NCI-H1694 (cell line): ENCODE measurements around the gene NAA80.
"Not testable (repeated sequence)": the region's sequence is repeated elsewhere in the genome, so short reads cannot be mapped to it uniquely, and the experiment has no call there.

Source experiments
- DNase-seq: peaks from one replicate; lab custom pipeline; 2025; lab: John Stamatoyannopoulos, UW

NAA80 gene

GRCh38 chr3:50290161-50290641 lies 9.0 kb downstream of the NAA80 start:
- DNase-seq: no peak

DNA sequence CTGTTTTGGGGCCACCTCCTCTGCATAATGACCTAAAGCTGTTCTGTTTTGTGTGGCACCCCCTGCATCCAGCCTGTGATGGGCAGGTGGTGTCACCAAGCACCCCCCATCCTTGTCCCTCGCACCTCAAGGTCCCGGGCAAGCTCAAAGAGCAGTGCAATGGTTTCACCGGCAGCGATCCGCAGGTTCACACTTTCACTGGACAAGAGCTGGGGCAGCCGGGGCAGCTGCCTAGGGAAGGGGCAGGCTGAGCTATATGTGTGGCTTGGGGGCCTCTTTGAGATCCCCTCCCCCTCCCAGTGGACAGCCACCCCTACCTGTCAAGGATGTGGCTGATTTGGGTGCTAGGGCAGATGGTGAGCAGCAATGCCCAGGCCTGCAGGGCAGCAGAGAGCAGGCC lies 10.1 kb downstream of the NAA80 start:
- DNase-seq: no peak

GRCh38 chr3:50288387-50289007 lies 10.7 kb downstream of the NAA80 start:
- no peak for DNase-seq

- no peak for DNase-seq
Measured at GRCh38 chr3:50287262-50287661, 11.9 kb downstream of the NAA80 start.

- DNase-seq: no peak
Measured at GRCh38 chr3:50286322-50287227, 12.6 kb downstream of the NAA80 start.

DNA sequence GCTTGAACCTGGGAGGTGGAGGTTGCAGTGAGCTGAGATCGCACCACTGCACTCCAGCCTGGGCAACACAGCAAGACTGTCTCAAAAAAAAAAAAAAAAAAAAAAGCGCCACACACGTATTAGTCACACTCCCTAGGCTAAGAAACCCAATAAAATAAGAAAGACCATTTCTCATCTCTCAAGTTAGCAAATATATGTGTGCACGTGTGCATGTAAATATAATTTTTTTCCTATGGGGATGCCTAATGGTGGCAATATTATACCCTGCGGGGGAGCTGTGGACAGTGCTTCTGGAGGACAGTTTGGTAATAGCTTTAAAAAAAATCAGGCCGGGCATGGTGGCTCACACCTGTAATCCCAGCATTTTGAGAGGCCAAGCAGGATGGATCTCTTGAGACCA lies 15.1 kb downstream of the NAA80 start:
- not testable (repeated sequence) for DNase-seq

DNA sequence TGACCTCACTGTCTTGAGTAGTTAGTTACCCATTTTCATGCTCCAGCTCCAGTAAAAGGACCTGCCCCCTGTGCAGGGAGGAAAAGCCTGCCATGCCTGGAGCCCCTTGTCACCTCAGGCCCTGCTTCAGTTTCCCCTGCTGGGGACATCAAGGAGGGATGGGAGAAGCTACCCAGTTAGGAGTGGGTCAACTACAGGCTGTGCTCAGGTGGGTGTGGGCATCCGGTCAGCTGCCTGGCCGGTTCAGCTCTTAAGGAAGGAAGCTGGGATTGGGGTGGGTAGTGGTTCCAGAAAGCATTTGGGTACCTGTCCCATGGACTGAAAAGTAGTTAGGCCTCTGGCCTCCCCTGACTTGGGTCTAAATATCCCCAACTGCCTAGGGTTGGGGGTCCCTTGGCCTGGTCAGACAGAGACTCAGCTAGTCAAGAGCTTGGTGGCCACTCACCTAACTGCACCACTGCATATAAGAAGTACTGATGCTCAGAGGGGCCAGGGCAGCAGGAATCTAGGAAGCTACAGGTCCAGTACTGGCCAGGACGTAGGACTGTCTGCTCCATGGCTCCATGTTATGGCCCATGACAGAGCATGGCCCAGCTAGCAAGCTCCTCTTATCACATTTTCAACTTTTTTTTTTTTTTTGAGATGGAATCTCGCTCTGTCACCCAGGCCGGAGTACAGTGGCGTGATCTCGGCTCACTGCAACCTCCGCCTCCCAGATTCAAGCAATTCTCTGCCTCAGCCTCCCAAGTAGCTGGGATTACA lies 19.8 kb downstream of the NAA80 start:
- no peak for DNase-seq

DNA sequence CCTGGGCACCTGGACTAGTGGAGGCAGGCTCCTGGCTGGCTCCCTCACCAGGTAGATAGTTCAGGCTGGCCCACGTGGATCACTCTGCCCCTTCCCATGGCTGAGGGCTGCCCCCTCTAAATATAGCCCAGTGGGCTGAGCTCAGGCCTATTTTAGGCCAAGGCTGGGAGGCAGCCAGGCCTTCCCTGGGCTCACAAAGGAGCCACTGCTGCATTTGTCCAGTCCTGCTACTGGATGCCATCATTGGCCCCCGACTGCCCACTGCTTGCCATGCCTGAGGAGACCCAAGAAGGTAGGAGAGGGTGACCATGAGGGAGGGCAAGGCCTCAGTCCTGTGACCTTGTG lies 20.4 kb downstream of the NAA80 start, which contains the start of gene LSMEM2:
Gene LSMEM2, plus strand, starts transcription at position 208 of the 345 bp plus-strand sequence. Its CDS starts 27 bp downstream, at position 235.
- no peak for DNase-seq

DNA sequence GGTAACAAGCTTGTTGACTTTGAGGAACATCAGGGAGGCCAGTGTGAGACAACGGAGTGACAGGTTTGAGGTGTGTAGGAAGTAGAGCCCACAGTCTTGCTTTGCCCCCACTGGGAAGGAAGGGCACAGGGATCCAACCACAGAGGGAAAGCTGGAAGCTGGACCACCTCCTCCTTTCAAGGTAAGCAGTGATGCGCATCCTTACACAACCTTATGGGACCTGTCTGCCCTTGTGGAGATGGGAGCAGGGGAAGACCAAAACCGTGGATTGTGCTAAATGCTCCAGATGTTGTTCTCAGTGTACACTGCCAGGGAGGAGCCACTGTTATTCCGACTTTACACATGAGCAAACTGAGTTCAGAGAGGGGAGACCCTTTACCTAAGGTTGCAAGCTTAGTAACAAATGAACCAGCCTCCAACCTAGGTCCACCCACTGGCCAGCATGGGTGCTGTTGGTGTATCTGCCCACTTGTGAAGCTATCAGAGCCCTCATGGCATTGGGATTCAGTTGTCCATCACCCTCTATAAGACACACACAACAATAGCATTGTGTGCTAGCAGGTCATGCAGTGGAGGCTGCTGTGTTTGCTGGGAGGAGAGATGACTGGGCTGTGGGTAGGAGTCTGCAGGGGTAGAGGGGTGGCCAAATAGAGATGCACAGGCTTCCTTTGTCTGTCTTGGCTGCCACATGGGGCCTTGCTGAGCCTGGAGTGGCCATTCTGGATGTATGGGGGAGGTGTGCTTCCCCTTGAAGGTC lies 20.9 kb downstream of the NAA80 start:
- no peak for DNase-seq

- DNase-seq: no peak
Measured at GRCh38 chr3:50276762-50277101, 22.5 kb downstream of the NAA80 start.

DNA sequence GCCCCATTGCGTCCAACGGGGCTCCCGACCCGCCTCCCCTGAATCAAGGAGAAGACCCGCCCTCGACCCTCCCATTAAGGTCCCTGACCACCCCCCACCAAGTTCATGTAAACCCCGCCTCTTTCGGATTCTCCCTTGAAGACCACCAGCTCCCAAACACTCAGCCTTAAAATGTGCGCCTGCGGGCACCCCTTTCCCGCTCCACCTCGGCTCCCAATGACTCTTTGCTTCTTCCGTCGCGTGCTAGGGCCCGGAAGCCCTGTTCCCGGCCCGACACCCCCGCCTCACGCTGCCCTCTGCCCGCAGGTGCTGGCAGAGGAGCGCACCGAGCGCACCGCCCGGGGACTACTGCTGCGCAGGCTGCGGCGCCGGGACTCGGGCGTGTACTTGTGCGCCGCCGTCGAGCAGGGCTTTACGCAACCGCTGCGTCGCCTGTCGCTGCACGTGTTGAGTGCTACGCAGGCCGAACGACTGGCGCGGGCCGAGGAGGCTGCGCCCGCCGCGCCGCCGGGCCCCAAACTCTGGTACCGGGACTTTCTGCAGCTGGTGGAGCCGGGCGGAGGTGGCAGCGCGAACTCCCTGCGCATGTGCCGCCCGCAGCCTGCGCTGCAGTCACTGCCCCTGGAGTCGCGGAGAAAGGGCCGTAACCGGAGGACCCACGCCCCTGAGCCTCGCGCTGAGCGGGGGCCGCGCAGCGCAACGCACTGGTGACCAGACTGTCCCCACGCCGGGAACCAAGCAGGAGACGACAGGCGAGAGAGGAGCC lies 23.0 kb downstream of the NAA80 start:
- DNase-seq: no peak

GRCh38 chr3:50275141-50275995 lies 23.8 kb downstream of the NAA80 start:
- no peak for DNase-seq

- peak; percentile 10 for DNase-seq
Measured at GRCh38 chr3:50274371-50275104, 24.7 kb downstream of the NAA80 start.

GRCh38 chr3:50273689-50274065 lies 25.5 kb downstream of the NAA80 start:
- no peak for DNase-seq

- no peak for DNase-seq
Measured at GRCh38 chr3:50272911-50273688, 26.1 kb downstream of the NAA80 start.

GRCh38 chr3:50272538-50272910 lies 26.7 kb downstream of the NAA80 start:
- not testable (repeated sequence) for DNase-seq

DNA sequence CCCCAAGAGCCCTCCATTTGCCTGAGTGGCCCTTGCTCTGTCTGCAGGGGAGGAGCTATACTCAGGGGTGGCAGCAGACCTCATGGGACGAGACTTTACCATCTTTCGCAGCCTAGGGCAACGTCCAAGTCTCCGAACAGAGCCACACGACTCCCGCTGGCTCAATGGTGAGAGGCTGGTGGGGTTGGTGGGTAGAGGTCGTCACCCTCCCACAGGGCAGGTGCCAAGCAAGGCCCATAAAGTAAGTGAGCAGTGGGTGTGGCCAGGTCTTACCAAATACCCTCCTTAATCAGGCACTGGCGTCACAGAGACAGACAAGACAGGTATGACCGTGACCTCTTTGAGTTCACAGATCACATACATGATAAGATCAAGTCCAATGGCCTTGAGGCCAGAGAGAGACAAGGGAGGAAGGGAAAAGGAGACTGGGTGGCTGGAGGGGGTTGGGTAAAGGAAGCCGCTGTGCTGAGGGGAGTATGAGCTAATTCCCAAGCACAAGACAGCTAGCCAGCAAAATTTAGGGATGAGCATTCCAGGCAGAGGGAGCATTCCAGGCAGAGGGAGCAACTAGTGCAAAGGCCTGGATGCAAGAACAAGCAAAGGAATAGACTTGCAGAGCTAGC lies 27.8 kb downstream of the NAA80 start:
- no peak for DNase-seq
